Measurements from ENCODE around the gene SERTM1. TPM values are rescaled to one million over a fixed set of nuclear protein-coding genes. Genes with fewer than 3 reads are reported as not detected.

Gene SERTM1
- total and polyA plus RNA-seq, 10 of the 15 experiments (the other 5 are each of a cell fraction or from before 2014, with no cell fraction given): not detected

GRCh38 chr13:36746051-36746450 is 72.2 kb downstream of the SERTM1 start:
- no TSS peak for BruUV-seq (replicated peaks)
- no peak overlapping the region for H3K9ac ChIP-seq (ENCODE audit: control insufficient read depth, insufficient read depth, low read length)
- H3K27ac ChIP-seq (ENCODE audit: control insufficient read depth, insufficient read depth): no peak overlapping the region
- no peak for DNase-seq (ENCODE audit: low read depth, low spot score)
- in situ Hi-C loops (cut with MboI): no loop called here
- H3K27me3 ChIP-seq (replicated peaks in 1 of 2; ENCODE audit: control insufficient read depth in 2 of 2, insufficient read depth in 2 of 2, low read length in 1 of 2): no peaks in the 10 kb centered on the region
- no peak for TF ChIP-seq BACH1 (IDR thresholded peaks at IDR 0.05; ENCODE audit: borderline replicate concordance)
- TF ChIP-seq EP300 (IDR thresholded peaks at IDR 0.05; ENCODE audit: borderline replicate concordance in 1 of 2, control insufficient read depth in 1 of 2, low read depth in 2 of 2, low read length in 2 of 2): no peak
- TF ChIP-seq POLR2A (IDR thresholded peaks at IDR 0.05; ENCODE audit: low read depth, low read length): no peak
- no peak for TF ChIP-seq CUX1 (IDR thresholded peaks at IDR 0.05; ENCODE audit: insufficient replicate concordance, low read depth, low read length)
- TF ChIP-seq SMARCA5 (IDR thresholded peaks at IDR 0.05): no peak
- TF ChIP-seq SIN3A (IDR thresholded peaks at IDR 0.05; ENCODE audit: low read depth, low read length): no peak
- no peak for TF ChIP-seq DPF2 (IDR thresholded peaks at IDR 0.05)
- TF ChIP-seq ATF7 (IDR thresholded peaks at IDR 0.05; ENCODE audit: low read depth): no peak
- no peak for TF ChIP-seq USF2 (IDR thresholded peaks at IDR 0.05; ENCODE audit: borderline replicate concordance, low read depth, low read length)
- ChIA-PET RAD21 (ENCODE audit: unreplicated experiment) (no interaction called here), POLR2A (no interaction called here), CTCF (interaction anchor here (1.5 kb wide), 1 partner anchor 10 kb away, joined by 7 read pairs; no protein-coding TSS in a partner anchor), SMC1A (ENCODE audit: uncharacterized antibody, unreplicated experiment) (interaction anchor here (1.0 to 1.3 kb wide), 4 partner anchors 8 to 28 kb away, joined by 3 to 5 read pairs (median 4); no protein-coding TSS in a partner anchor)
- H3K79me2 ChIP-seq (ENCODE audit: control insufficient read depth, insufficient read depth, low read length): no peaks in the 10 kb centered on the region
- no peaks in the 10 kb centered on the region for H3K36me3 ChIP-seq (ENCODE audit: control insufficient read depth in 2 of 2, insufficient read depth in 2 of 2, low read length in 1 of 2)
- no peak for FAIRE-seq
- no peaks in the 10 kb centered on the region for H3K9me3 ChIP-seq (replicated peaks; ENCODE audit: control insufficient read depth, insufficient read depth, low read length)
- no peaks in the 10 kb centered on the region for H4K20me1 ChIP-seq (ENCODE audit: control insufficient read depth, insufficient read depth)
- intact Hi-C loops (cut with micrococcal nuclease; ENCODE audit: unreplicated experiment): no loop called here
- no peaks in the 10 kb centered on the region for H3K4me1 ChIP-seq (ENCODE audit: control insufficient read depth, insufficient read depth, low read length)
- H3K4me2 ChIP-seq (ENCODE audit: control insufficient read depth, insufficient read depth): no peak overlapping the region
- no peak overlapping the region for H3K4me3 ChIP-seq
- 40% methylated on average over 2 of the region's 2 CpGs for WGBS (ENCODE audit: insufficient coverage, insufficient replicate concordance, low lambda C conversion rate, missing lambda C conversion rate)
- H2AFZ ChIP-seq (ENCODE audit: control insufficient read depth, low read depth, low read length): no peak overlapping the region
- ATAC-seq: no peak

Other genes with a start within 250 kb of the SERTM1 start
- gene CCNA1, start 241.5 kb upstream of the SERTM1 start, total RNA-seq (2014; rRNA removed): 1.4 and 1.6 TPM in 2 replicates
- gene CCNA1, start 241.5 kb upstream of the SERTM1 start, total RNA-seq (2014; rRNA removed; fragmentation: Illumina TruSeq; extraction: Trizol): 0.88 and 1.0 TPM in 2 replicates
- 1.2 and 1.4 TPM in 2 replicates for gene CCNA1, start 241.5 kb upstream of the SERTM1 start, total RNA-seq (2021)
- 5.8 and 6.0 TPM in 2 replicates for gene CCNA1, start 241.5 kb upstream of the SERTM1 start, polyA plus RNA-seq (2011; rRNA removed)
- gene CCNA1, start 241.5 kb upstream of the SERTM1 start, polyA plus RNA-seq (2014; fragmentation: Illumina TruSeq; extraction: Trizol): 1.3 and 1.5 TPM in 2 replicates
- under 1 TPM; 0.38 to 0.43 TPM for gene CCNA1, start 241.5 kb upstream of the SERTM1 start, polyA plus RNA-seq (2014; fragmentation: Nextera tagmentation; extraction: Ambion mirVana)
- gene CCNA1, start 241.5 kb upstream of the SERTM1 start, polyA plus RNA-seq (2014; rRNA removed): 1.2 and 1.8 TPM in 2 replicates
- gene CCNA1, start 241.5 kb upstream of the SERTM1 start, polyA plus RNA-seq (2016; fragmentation: Nextera tagmentation; extraction: Ambion mirVana): 1 to 10 TPM in 1 of 2 experiments, under 1 TPM in 1; 0.87 to 1.1 TPM
- 4.6 and 5.0 TPM in 2 replicates for gene RFXAP, start 145.2 kb downstream of the SERTM1 start, total RNA-seq (2014; rRNA removed)
- 4.7 and 4.8 TPM in 2 replicates for gene RFXAP, start 145.2 kb downstream of the SERTM1 start, total RNA-seq (2014; rRNA removed; fragmentation: Illumina TruSeq; extraction: Trizol)
- gene RFXAP, start 145.2 kb downstream of the SERTM1 start, total RNA-seq (2021): 10.6 and 13.3 TPM in 2 replicates
- 11.8 and 16.2 TPM in 2 replicates for gene RFXAP, start 145.2 kb downstream of the SERTM1 start, polyA plus RNA-seq (2011; rRNA removed)
- 10.4 and 14.6 TPM in 2 replicates for gene RFXAP, start 145.2 kb downstream of the SERTM1 start, polyA plus RNA-seq (2014; fragmentation: Illumina TruSeq; extraction: Trizol)
- gene RFXAP, start 145.2 kb downstream of the SERTM1 start, polyA plus RNA-seq (2014; fragmentation: Nextera tagmentation; extraction: Ambion mirVana): 1 to 10 TPM; 3.4 to 6.7 TPM
- gene RFXAP, start 145.2 kb downstream of the SERTM1 start, polyA plus RNA-seq (2014; rRNA removed): 9.7 and 11.0 TPM in 2 replicates
- gene RFXAP, start 145.2 kb downstream of the SERTM1 start, polyA plus RNA-seq (2016; fragmentation: Nextera tagmentation; extraction: Ambion mirVana): 1 to 10 TPM; 7.7 to 7.8 TPM
- not detected in 2 replicates for gene SMAD9, start 246.2 kb downstream of the SERTM1 start, total RNA-seq (2014; rRNA removed)
- not detected in 2 replicates for gene SMAD9, start 246.2 kb downstream of the SERTM1 start, total RNA-seq (2014; rRNA removed; fragmentation: Illumina TruSeq; extraction: Trizol)
- gene SMAD9, start 246.2 kb downstream of the SERTM1 start, total RNA-seq (2021): 0.05 TPM in 1 of 2 replicates, not detected in the other
- not detected in 2 replicates for gene SMAD9, start 246.2 kb downstream of the SERTM1 start, polyA plus RNA-seq (2011; rRNA removed)
- not detected in 2 replicates for gene SMAD9, start 246.2 kb downstream of the SERTM1 start, polyA plus RNA-seq (2014; fragmentation: Illumina TruSeq; extraction: Trizol)
- gene SMAD9, start 246.2 kb downstream of the SERTM1 start, polyA plus RNA-seq (2014; fragmentation: Nextera tagmentation; extraction: Ambion mirVana): under 1 TPM; 0.22 to 0.69 TPM
- 0.03 TPM in 1 of 2 replicates, not detected in the other for gene SMAD9, start 246.2 kb downstream of the SERTM1 start, polyA plus RNA-seq (2014; rRNA removed)
- gene SMAD9, start 246.2 kb downstream of the SERTM1 start, polyA plus RNA-seq (2016; fragmentation: Nextera tagmentation; extraction: Ambion mirVana): under 1 TPM; 0.29 to 0.55 TPM

All from GM12878 (cell line).